ENCODE measurements around the gene MALSU1.
"Not testable (repeated sequence)": the region's sequence is repeated elsewhere in the genome, so short reads cannot be mapped to it uniquely, and the experiment has no call there.

MALSU1 gene

DNA sequence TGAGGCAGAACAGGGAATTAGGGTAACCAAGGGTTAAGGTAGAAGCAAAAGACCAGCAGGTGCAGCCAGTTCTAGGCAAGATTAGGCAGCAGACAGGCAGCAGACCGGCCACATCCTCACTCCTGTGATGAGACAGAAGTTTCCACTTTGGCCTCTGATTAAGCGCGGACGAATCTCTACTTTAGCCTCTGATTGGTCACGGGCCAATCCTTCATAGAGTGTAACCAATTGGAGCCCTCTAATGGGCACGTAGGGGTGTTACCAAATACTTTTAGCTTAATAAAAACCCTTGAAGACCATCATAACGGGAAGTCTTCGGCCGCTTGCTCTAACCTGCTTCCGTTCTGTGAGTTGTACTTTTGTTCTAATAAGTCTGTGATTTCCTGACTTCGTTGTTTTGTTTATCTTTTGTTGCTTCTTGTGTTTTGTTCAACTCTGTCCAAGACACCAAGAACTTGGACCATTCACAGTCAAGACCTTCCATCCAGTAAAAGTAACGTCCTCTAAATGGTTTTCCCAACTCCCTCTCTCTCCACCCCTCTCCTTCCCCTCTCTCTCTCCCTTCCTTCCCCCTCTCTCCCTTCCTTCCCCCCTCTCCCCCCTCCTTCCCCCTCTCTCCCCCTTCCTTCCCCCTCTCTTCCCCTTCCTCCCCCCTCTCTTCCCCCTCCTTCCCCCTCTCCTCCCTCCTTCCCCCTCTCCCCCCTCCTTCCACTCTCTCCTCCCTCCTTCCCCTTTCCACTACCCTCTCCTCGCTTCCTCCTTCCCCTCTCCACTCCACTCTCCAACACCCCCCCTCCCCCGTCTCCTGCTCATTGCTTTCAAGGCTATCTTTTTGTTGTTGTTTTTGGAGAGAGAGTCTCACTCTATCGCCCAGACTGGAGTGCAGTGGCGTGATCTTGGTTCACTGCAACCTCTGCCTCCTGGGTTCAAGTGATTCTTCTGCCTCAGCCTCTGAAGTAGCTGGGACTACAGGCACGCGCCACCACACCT is 13.2 kb upstream of the MALSU1 start:
- no peak for DNase-seq (ENCODE audit: low read depth in 2 of 2)

DNA sequence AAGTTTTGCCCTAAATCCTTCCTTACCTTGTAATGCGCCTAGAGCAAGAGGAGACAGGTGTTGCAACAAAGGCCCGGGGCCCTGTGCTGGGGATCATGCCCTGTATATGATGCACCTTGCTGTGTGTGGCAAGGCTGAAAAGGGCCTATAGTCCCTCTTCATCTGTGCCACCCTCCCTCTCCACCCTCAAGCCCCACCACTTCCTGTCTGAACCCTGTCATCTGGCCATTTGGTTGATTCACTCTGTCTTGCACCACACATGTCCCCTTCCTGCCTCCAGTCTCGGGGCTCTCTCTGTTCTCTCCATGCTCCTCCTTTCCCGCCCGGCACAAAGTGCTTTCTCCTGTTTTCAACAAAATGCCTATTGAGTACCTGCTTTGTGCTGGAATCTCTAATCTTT is 11.5 kb upstream of the MALSU1 start:
- DNase-seq (ENCODE audit: low read depth in 2 of 2), result no peak

- DNase-seq (ENCODE audit: low read depth in 2 of 2), result no peak
Measured at GRCh38 chr7:23290993-23291392, 8.1 kb upstream of the MALSU1 start.

- DNase-seq (ENCODE audit: low read depth in 2 of 2), result no peak
Measured at GRCh38 chr7:23291957-23292560, 7.1 kb upstream of the MALSU1 start.

GRCh38 chr7:23292623-23293022 is 6.5 kb upstream of the MALSU1 start:
- no peak for DNase-seq (ENCODE audit: low read depth in 2 of 2)

GRCh38 chr7:23293500-23294073 is 5.6 kb upstream of the MALSU1 start:
- DNase-seq (ENCODE audit: low read depth in 2 of 2), result no peak

DNA sequence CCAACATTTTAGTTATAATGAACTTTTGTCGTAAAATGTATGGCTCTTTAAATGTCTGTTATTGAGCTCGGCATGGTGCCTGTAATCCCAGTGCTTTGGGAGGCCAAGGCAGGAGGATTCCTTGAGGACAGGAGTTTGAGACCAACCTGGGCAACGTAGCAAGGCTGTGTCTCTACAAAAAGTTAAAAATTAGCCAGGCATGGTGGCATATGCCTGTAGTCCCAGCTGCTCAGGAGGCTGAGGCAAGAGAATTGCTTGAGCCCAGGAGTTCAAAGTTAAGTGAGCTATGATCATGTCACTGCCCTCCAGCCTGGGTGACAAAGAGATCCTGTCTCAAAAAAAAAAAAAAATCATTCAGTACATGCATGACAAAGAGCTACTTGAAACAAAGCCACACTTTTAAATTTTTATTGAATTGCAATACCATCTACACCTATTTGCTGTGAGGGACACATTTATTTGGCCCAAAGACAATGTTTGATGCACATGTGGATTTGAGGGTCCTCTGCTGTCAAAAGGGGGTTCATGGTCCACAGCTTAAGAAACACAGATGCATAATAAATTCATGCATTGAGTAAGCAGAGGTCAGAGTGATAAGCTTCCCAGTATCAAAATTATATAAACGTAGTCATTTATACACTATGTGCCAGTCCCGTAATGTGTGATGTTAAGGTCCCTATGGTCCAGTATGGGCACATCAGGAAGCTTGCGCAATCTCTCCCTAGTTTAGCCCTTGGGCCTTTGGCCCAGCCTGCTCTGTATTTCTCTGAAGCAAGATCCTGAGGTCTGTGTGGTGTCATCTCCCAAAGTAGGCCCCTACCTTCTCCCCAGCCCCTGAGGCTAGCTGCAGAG is 4.4 kb upstream of the MALSU1 start:
- DNase-seq (ENCODE audit: low read depth in 2 of 2), result no peak

- DNase-seq (ENCODE audit: low read depth in 2 of 2), result no peak
Measured at GRCh38 chr7:23295401-23295697, 3.8 kb upstream of the MALSU1 start.

DNA sequence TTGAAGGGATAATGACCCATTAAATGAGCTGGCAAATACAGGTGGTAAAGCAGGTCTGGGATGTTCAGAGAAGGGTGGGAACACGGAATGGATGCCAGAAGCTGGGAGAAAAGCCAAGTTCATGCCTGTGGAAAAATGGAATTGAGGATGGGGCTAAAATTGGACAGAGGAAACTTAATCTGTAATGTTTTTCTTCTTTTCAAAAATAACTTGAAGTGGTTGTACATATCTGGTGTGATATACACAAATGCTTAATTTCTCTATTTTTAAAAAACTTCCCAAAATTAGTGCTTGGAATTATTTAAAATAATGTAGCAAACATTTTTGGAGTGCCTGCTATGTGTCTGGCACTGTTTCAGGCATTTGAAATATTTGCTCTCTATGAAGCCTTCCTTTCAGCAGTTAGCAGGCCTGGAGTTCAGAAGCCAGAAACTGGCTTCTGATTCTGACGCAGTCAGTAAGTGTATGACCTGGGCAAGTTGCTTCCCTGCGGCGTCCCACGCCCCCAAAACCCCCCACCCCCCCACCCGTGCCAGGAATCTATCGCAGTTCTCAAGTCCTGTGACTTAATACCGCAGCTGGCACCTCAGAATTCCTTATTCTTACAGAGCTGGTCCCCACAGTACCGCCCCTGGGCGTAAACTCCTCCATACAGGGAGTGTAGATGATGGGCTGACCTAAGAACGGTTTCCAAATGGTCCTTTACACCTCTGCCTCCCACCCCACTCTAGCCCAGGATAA is 828 bp upstream of the MALSU1 start:
- no peak for DNase-seq (ENCODE audit: low read depth in 2 of 2)

DNA sequence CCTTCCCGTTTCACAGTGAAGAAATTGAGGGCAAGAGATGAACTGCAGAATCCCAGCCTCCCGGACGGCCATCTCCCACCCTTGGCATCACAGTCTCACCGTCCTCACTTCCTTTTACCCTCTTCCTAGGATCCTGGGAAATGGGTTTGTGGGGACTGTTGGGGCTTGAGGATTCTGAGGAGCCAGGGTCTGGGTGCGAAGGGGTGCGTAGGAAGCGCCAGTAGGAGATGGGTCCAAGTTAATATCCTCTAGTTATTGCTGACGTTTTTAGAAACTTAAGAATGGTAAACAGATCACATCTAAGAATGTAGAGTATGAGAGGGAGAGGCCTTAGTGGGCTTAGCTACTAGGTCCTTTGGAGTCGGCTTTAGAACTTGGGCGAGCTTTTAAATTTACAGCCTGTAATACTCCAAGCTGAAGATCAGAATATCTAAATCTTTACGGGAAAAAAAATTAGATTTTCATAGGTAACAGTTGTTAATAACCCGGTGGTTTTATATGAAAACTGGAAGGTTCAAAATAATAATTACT is 696 bp downstream of the MALSU1 start:
- no peak for DNase-seq (ENCODE audit: low read depth in 2 of 2)

GRCh38 chr7:23306936-23307521 is 7.9 kb downstream of the MALSU1 start:
- DNase-seq (ENCODE audit: low read depth in 2 of 2), result no peak

DNA sequence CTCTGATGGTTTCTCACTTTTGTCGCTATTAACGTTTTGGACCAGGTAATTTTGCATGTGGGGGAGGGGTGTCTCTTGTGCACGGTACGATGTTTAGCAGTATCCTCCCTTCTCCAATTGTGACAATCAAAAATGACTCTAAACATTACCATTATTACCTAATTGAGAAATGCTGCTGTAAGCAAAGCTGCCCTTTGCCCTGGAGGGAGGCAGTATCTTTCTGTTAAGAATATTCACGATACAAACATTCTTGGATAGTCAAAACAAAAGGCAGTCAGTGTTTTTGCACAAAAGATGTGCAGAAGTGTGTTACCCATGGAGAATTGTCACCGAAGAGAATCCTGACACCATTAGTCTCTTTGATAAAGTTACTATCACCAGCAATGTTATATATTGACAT is 9.6 kb downstream of the MALSU1 start:
- DNase-seq (ENCODE audit: low read depth in 2 of 2), result no peak

DNA sequence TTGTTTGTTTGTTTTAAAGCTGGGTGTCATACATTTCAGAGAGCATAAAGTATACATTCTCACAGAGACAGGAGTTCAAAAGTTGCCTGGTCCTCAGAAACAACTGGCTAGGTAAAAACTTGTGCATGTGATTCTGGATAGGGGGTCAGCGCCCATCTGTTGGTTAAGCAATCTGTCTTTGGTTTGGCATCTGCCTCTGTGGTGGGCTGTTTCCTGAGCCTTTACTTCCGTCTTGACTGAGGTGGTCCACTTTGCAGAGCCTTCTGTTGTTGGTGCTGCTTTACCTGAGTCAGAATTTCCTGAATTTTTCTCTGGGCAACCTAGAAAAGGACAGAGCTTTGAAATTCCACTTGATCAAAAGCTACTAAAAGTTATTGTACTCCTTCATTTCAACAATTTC is 13.0 kb downstream of the MALSU1 start:
- not testable (repeated sequence) for DNase-seq (ENCODE audit: low read depth in 2 of 2)

GRCh38 chr7:23315366-23315765 is 16.2 kb downstream of the MALSU1 start:
- no peak for DNase-seq (ENCODE audit: low read depth in 2 of 2)

DNA sequence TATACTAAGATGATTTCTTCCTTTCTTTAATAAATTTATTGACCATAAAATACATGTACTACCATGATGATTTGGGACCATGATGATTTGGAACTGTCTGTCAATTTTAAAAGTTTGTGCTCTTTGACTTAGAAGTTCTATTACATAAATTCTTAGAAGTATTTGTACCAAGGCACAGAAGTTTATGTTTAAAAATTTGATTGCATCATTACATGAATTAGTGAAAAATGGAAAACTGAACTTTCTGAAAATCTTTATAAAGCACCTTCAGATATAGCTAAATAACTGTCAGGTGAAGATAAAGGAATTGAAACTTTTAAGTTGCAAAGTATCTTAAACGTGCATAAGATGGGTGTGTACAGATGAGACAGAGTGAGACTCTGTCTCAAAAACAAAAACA is 32.0 kb downstream of the MALSU1 start:
- no peak for DNase-seq (ENCODE audit: low read depth in 2 of 2)

GRCh38 chr7:23332193-23332592 is 33.1 kb downstream of the MALSU1 start:
- DNase-seq (ENCODE audit: low read depth in 2 of 2), result no peak

- no peak for DNase-seq (ENCODE audit: low read depth in 2 of 2)
Measured at GRCh38 chr7:23332910-23333612, 33.9 kb downstream of the MALSU1 start.

GRCh38 chr7:23333671-23334246 is 34.6 kb downstream of the MALSU1 start:
- DNase-seq (ENCODE audit: low read depth in 2 of 2), result no peak

- DNase-seq (ENCODE audit: low read depth in 2 of 2), result no peak
Measured at GRCh38 chr7:23334482-23335056, 35.4 kb downstream of the MALSU1 start.

All from activated CD4-positive, alpha-beta T cell treated with anti-CD3 and anti-CD28 coated beads for 24 hours (primary cell).